HEK293 (cell line): ENCODE results near the gene RPL13A.

Experiments used
- BCL11B ChIP-seq: fragments of 450-650 bp; formaldehyde crosslinking; IDR thresholded peaks from 2 replicates; pipeline ENCODE4 v1.5.1; 2016; ENCODE audit warnings: low read depth, missing biosample characterization, missing genetic modification characterization
- CTCF ChIP-seq: fragments of 450-650 bp; formaldehyde crosslinking; IDR thresholded peaks from 2 replicates; pipeline ENCODE4 v1.5.1; 2016; ENCODE audit warnings: missing biosample characterization, missing genetic modification characterization
- GLI4 ChIP-seq: fragments of 450-650 bp; formaldehyde crosslinking; IDR thresholded peaks from 2 replicates; pipeline ENCODE4 v1.5.1; 2016; ENCODE audit warnings: missing biosample characterization, missing genetic modification characterization
- IKZF3 ChIP-seq: fragments of 450-650 bp; IDR thresholded peaks from 2 replicates; pipeline ENCODE4 v1.5.0; 2018; ENCODE audit warnings: missing biosample characterization, mild to moderate bottlenecking, missing genetic modification characterization, moderate library complexity
- KLF16 ChIP-seq: fragments of 450-650 bp; formaldehyde crosslinking; IDR thresholded peaks from 2 replicates; pipeline ENCODE4 v1.5.1; 2017; ENCODE audit warnings: missing biosample characterization, missing genetic modification characterization
- KLF17 ChIP-seq: fragments of 450-650 bp; formaldehyde crosslinking; IDR thresholded peaks from 2 replicates; pipeline ENCODE4 v1.5.1; 2016; ENCODE audit warnings: missing biosample characterization, missing genetic modification characterization
- REST ChIP-seq: fragments of 450-650 bp; formaldehyde crosslinking; IDR thresholded peaks from 2 replicates; pipeline ENCODE4 v1.5.1; 2016; ENCODE audit warnings: missing biosample characterization, missing genetic modification characterization
- ZBTB11 ChIP-seq: fragments of 450-650 bp; formaldehyde crosslinking; conservative IDR thresholded peaks from 2 replicates; pipeline ENCODE4 v1.5.1; 2016; ENCODE audit warnings: low read depth, missing biosample characterization, missing genetic modification characterization
- ZNF133 ChIP-seq: fragments of 450-650 bp; formaldehyde crosslinking; IDR thresholded peaks from 2 replicates; pipeline ENCODE4 v1.5.1; 2016; ENCODE audit warnings: missing biosample characterization, missing genetic modification characterization

GRCh38 chr19:49534632-49535385, 47.4 kb downstream of the RPL13A start:
- TF ChIP-seq KLF17: no peak
- no peak for TF ChIP-seq CTCF (tag by site-specific recombination)
- TF ChIP-seq GLI4 (tag by site-specific recombination): no peak
- TF ChIP-seq BCL11B (tag by site-specific recombination): no peak
- TF ChIP-seq KLF16 (tag by site-specific recombination): no peak
- TF ChIP-seq IKZF3 (tag by site-specific recombination): no peak
- no peak for TF ChIP-seq ZBTB11 (tag by site-specific recombination)
- no peak for TF ChIP-seq REST (tag by site-specific recombination)
- no peak for TF ChIP-seq ZNF133 (tag by site-specific recombination)
